A549 treated with ZK216348 at 1 μM for 4 hours (cell line): ENCODE data around the gene POR. TPM values are rescaled to one million over a fixed set of nuclear protein-coding genes. Genes with fewer than 3 reads are reported as not detected.

Experiments used
- total RNA-seq: library from RNA; stranded (reverse); fragments of 200-300 nt; extraction: Qiagen RNA extraction; gene quantifications from 5 replicates; pipeline ENCODE4 v1.2.3, GENCODE V29; 2022; ENCODE audit warnings: low read depth

Gene POR
- total RNA-seq, result 105 to 178 TPM (median 160 TPM) in 5 replicates

GRCh38 chr7:75914655-75915415, at the start of gene POR:
Gene POR, plus strand, starts transcription at chr7:75915155. Its CDS starts 38,847 bp downstream, at chr7:75954002.

GRCh38 chr7:75878769-75879611, 36.0 kb upstream of the POR start, which contains the start of gene RHBDD2:
Gene RHBDD2, plus strand, starts transcription at chr7:75879034. Its CDS starts 49 bp downstream, at chr7:75879083.

GRCh38 chr7:75994388-75995051, 79.6 kb downstream of the POR start, which contains the start of gene TMEM120A:
Gene TMEM120A, minus strand, starts transcription at chr7:75994595. Its CDS starts 25 bp downstream, at chr7:75994570.

Other genes starting within 250 kb of the POR start
- 17.1 to 23.9 TPM (median 21.1 TPM) in 5 replicates for gene HIP1, start 176.2 kb upstream of the POR start, total RNA-seq
- gene CCL26, start 142.9 kb upstream of the POR start, total RNA-seq, result 6.8 to 11.4 TPM (median 7.4 TPM) in 5 replicates
- not detected in 5 replicates for gene CCL24, start 101.3 kb upstream of the POR start, total RNA-seq
- gene RHBDD2, start 36.1 kb upstream of the POR start, total RNA-seq, result 62.5 to 93.2 TPM (median 90.3 TPM) in 5 replicates
- 34.8 to 47.6 TPM (median 44.6 TPM) in 5 replicates for gene TMEM120A, start 79.4 kb downstream of the POR start, total RNA-seq
- 37.3 to 50.3 TPM (median 44.8 TPM) in 5 replicates for gene STYXL1, start 132.8 kb downstream of the POR start, total RNA-seq
- 339 to 400 TPM (median 372 TPM) in 5 replicates for gene MDH2, start 133.0 kb downstream of the POR start, total RNA-seq